HG03378 (cell line): Measurements from ENCODE around the gene INTS3.
"Not testable (repeated sequence)": the region's sequence is repeated elsewhere in the genome, so short reads cannot be mapped to it uniquely, and the experiment has no call there.

Source experiments
- ATAC-seq: cut with Tn5 transposase; IDR thresholded peaks from one replicate; pipeline ENCODE4 v1.9.1; 2021; ENCODE audit warnings: mild to moderate bottlenecking, moderate library complexity; ENCODE audit not compliant: unreplicated experiment

The INTS3 gene

DNA sequence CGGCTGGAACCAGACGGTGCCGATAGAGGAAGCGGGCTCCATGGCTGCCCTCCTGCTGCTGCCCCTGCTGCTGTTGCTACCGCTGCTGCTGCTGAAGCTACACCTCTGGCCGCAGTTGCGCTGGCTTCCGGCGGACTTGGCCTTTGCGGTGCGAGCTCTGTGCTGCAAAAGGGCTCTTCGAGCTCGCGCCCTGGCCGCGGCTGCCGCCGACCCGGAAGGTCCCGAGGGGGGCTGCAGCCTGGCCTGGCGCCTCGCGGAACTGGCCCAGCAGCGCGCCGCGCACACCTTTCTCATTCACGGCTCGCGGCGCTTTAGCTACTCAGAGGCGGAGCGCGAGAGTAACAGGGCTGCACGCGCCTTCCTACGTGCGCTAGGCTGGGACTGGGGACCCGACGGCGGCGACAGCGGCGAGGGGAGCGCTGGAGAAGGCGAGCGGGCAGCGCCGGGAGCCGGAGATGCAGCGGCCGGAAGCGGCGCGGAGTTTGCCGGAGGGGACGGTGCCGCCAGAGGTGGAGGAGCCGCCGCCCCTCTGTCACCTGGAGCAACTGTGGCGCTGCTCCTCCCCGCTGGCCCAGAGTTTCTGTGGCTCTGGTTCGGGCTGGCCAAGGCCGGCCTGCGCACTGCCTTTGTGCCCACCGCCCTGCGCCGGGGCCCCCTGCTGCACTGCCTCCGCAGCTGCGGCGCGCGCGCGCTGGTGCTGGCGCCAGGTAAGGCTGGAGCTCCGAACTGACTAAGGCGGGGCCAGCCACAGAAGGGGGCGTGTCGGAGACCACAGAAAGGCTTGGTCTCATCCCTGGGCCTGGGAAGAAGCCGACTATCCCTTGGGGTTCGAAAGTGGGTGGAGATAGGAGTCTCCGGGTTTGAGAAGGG is 47.8 kb downstream of the INTS3 start:
- ATAC-seq = no peak

GRCh38 chr1:153776352-153776751 is 48.5 kb downstream of the INTS3 start:
- ATAC-seq = no peak

DNA sequence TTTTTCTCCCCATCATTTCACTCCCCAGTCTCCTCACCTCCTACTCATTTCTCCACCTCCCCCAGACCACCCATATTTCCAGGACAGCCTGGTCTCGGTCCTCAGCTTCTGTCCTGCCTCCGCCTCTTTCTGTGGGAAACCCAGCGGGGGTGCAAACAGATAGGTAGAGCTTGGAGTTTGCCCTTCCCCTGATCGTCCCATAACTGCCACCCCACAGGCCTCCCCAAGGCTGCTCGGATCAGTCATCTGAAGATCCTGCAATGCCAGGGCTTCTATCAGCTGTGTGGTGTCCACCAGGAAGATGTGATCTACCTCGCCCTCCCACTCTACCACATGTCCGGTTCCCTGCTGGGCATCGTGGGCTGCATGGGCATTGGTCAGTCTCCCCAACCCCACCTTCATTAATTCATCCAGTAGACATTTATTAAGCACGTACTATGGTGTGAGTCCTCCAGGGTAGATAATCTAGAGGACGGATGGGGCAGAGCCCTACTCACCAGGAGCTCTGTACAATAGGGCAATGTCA is 49.1 kb downstream of the INTS3 start:
- no peak for ATAC-seq

DNA sequence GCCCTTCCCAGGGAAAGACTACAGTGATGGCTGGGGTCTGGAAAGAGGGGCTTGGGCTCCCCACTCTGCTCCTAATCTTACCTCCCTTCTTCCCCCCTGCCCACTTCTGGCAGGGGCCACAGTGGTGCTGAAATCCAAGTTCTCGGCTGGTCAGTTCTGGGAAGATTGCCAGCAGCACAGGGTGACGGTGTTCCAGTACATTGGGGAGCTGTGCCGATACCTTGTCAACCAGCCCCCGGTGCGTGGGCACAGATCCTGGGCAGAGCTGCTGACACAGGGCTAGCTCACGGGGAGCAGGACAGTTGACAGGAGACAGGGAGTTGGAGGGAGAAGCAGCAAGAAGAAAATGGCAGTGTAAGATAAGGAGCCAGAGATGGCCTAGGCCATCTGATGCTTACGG is 49.8 kb downstream of the INTS3 start:
- no peak for ATAC-seq

- ATAC-seq = no peak
These were observed 50.4 kb downstream of the INTS3 start for GRCh38 chr1:153778051-153778823.

GRCh38 chr1:153778824-153779519 is 51.1 kb downstream of the INTS3 start:
- no peak for ATAC-seq

DNA sequence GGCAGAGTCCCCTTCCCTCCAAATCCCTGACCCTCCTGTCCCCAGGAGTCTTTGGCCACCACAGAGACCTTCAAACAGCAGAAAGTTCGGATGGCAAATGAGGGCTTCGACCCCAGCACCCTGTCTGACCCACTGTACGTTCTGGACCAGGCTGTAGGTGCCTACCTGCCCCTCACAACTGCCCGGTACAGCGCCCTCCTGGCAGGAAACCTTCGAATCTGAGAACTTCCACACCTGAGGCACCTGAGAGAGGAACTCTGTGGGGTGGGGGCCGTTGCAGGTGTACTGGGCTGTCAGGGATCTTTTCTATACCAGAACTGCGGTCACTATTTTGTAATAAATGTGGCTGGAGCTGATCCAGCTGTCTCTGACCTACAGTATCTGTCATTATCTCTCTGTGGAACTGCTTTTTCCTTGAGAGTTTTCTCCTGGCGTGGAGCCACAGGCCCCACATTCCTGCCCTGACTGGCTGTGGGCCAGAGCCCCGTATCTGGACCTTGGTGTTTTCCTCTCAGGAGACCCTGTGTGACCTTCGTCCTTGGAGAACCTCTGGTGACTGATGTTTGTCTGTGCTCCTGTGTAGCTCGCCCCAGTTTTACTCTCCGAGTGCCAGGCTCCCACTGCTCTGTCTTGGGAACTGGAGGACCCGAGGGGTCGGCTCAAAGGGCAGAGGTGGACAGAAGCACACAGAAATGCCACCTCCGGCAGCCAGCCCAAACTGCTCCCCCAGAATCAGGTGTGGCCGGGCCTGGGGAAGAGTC is 52.1 kb downstream of the INTS3 start:
- ATAC-seq = no peak

DNA sequence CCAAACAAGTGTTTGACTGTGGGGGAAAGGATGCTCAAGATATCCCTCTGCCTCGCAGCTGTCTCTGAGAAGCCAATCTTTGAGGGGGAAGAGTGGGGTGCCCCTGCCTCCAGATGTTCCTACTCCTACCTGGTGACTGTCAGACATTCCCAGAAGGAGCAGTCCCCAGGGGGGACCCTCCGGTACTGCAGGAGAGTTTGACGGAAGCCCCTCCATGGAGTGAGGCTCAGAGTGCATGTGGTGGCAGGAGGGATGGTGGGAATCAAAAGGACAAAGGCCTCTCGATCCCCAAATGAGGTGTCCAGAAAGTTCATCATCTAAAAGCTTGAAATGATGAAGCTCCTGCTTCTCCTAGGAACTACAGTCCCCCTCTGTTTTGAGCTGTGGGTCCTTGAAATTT is 52.7 kb downstream of the INTS3 start:
- no peak for ATAC-seq

DNA sequence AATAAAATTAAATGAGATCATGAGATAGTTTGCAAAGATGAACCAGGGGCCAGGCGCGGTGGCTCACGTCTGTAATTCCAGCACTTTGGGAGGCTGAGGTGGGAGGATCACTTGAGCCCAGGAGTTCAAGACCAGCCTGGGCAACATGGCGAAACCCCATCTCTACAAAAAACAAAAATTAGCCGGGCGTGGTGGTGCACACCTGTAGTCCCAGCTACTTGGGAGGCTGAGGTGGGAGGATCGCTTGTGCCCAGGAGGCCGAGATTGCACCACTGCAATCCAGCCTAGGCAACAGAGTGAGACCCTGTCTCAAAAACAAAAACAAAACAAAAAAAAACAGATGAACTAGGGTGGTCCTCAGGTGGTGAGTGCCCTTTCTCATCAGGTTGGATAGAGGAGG is 54.8 kb downstream of the INTS3 start:
- not testable (repeated sequence) for ATAC-seq

GRCh38 chr1:153783233-153784190 is 55.7 kb downstream of the INTS3 start:
- peak; percentile 75 for ATAC-seq

- no peak for ATAC-seq
These were observed 58.4 kb downstream of the INTS3 start for GRCh38 chr1:153786038-153786790.

GRCh38 chr1:153789478-153790034 is 61.7 kb downstream of the INTS3 start:
- no peak for ATAC-seq

GRCh38 chr1:153790313-153790965 is 62.6 kb downstream of the INTS3 start:
- no peak for ATAC-seq

- ATAC-seq = peak; percentile 84
These were observed 63.3 kb downstream of the INTS3 start for GRCh38 chr1:153790966-153791647.

- peak; percentile 14 for ATAC-seq
These were observed 63.9 kb downstream of the INTS3 start for GRCh38 chr1:153791648-153792253.

DNA sequence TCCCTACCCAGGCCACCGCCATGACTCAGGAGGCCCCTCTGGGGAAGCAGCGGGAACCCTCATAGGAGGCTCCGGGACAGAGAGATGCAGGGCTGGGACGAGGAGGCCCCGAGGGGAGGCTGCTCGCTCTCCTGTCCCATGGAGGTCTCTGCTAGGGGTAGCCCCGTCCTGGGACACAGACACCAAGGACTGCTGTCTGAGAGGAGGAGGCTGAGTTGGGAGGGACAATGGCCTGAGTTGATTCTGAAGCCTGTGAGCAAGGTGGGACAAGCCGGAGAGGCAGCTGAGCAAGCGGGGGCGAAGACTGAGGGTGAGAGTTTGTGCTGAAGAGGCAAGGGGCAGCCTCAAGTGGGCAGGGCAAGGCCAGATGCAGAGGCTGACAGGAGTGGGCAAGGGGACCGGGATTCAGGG is 64.8 kb downstream of the INTS3 start:
- no peak for ATAC-seq
